DMS53 (cell line): ENCODE results near the gene JPH3.
A peak's percentile ranks its signal among the peaks of the same experiment; 100 is the strongest.

Experiments
- DNase-seq: peaks from one replicate; lab custom pipeline; 2025; lab: John Stamatoyannopoulos, UW

Gene JPH3

DNA sequence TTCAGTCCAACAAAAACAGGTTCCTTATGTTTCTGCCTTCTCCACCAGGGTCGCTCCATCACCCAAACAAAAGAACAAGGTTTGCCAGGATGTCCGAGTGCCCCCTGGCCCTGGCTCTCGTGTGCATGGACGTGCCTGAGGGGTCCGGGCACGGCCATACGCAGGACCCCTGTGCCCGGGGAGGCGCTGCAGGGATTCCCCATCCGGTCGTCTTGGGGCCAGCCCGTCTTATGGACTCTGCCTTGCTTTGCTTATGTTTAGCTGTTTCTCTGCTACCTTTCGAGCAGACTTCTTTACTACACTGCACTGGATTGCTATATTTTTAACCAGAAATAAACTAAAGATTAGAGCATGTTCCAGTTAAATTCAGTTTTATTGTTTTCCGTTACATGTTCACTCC is 95.5 kb downstream of the JPH3 start:
- DNase-seq, result no peak

DNA sequence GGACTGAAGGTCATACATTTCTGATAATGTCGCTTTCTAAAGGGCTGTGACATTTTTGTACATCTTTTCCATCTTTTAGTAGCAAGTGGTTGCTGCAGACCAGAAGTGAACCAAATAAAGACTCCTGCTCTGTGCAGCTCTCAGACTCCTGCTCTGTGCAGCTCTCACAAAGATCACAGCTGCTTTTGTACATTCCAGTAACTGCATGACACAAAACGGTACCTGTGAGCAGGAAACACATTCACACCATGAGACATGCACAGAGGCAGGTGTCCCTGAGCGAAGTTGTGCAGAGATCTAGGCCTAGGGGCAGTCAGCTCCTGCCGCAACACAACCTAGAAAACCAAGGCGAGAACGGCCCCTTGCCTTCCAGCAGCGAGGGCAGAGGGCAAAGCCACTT is 95.9 kb downstream of the JPH3 start:
- DNase-seq, result no peak

DNA sequence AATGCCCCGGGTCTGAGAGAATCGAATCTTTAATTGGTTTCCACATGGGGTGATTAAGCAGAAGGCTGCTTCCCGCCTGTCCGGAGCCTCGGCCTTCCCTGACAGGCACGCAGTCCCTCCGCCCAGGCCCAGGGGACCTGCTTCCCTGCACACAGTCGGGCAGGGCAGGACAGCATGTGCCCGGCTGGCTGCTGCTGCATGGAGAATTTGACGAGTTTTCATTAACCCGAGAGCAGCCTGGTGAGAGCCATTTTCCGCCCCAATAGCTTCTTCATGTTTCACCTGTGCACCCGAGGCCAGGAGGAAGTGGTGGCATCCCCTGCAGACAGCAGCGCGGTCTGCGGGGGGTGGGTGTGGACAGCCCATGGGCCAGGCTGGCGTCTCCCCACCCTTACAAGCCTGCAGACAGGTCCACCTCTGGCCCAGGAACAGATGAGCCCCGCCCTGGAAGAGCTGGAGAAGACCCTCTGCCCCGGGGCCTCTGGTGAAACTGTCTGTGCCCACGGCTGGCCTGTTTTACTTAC is 96.4 kb downstream of the JPH3 start:
- DNase-seq, result no peak

DNA sequence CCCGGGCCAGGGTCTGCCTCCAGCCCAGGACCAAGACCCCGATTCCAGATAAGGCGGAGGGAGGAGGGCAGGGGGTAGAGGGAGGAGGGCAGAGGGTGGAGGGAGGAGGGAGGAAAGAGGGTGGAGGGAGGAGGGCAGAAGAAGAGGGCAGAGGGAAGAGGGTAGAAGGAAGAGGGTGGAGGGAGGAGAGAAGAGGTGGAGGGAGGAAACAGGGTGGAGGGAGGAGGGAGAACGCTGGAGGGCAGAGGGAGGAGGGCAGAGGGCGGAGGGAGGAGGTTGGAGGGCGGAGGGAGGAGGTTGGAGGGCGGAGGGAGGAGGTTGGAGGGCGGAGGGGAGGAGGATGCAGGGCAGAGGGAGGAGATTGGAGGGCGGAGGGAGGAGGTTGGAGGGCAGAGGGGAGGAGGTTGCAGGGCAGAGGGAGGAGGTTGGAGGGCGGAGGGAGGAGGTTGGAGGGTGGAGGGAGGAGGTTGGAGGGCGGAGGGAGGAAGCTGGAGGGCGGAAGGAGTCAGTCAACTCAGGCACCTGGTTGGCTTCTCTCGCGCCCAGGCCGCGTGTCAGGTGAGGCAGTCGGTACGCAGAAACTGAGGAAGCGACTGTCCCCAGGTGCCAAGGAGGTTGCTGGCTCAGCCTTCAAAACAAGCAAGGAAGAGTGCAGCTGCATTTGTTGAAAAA is 98.2 kb downstream of the JPH3 start:
- DNase-seq, result no peak

DNA sequence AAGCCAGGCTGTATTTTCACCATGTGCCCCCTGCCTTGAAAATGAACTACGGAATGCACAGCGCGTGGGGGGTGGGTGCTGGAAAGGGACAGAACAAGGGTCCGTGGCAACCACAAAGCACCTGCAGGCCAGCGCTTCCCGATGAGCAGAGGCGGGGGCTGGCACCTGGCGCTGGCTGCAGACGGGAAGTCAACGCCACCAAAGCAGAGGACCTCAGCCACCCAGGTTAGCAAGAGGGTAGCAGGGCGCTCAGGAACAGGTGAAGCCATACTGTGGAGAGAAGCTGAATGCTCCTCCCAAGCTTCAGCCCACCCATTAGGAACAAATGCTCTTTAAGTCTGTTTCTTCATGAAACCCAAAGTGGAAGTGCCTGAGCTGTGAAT is 98.8 kb downstream of the JPH3 start:
- no peak for DNase-seq

DNA sequence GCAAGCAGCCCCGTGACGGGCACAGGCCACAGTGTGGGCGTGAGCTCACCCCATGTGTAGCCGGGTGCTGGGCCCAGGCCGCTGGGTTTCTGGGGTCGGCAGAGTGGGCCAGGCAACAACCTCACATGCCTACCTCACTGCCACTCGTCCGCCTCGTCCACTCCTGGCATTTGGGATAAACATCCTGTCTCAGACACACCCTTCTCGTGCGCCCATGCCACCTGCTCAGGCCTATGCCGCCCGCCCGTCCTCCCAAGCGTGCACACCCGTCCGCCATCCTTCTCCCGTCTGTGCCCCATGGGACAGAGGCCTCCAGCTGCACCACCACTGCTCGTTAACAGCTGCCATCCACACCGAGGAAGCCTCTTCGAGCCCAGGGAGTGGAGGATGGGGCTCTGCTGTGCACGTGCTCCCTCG is 99.2 kb downstream of the JPH3 start:
- no peak for DNase-seq

DNA sequence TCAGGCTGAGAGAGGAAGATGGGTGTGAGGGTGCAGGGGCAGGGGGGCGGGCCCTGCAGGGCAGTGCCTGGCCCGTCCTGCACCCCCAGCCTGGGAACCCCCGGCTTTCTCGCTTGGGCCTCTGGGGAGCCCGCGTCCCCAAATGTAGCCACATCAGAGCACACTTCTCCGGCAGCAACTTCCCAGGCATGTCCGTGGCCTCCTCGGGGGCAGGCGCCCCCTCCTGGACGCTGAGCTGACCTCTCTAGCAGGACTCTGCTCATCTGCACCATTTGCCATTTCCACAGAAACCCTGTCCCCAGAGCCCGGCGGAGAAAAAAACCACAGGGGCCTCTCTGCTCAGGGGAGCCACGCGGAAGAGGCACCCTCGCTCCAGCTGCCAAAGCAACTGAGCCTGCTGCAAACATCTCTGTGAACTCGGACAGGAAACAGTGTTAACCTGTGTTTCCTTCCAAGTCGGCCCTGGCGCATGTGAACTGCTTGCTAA is 100.1 kb downstream of the JPH3 start:
- peak; percentile 23 for DNase-seq

DNA sequence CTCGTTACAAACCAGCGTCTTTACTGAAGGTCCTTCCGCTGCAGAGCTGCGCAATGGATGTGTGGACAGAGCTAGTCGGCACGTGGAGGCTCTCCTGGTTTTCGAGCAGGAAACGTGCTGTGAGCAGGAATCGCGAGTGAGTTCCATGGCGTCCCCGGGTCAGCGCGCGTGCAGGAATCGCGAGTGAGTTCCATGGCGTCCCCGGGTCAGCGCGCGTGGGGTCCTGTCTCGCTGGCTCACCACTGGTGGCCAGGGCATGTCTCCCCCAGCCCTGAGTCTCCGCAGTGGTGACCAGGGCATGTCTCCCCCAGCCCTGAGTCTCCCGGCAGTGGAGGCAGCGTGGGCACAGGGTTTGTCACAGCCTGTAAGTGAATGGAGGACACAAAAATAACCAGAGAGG is 100.8 kb downstream of the JPH3 start:
- DNase-seq, result no peak

DNA sequence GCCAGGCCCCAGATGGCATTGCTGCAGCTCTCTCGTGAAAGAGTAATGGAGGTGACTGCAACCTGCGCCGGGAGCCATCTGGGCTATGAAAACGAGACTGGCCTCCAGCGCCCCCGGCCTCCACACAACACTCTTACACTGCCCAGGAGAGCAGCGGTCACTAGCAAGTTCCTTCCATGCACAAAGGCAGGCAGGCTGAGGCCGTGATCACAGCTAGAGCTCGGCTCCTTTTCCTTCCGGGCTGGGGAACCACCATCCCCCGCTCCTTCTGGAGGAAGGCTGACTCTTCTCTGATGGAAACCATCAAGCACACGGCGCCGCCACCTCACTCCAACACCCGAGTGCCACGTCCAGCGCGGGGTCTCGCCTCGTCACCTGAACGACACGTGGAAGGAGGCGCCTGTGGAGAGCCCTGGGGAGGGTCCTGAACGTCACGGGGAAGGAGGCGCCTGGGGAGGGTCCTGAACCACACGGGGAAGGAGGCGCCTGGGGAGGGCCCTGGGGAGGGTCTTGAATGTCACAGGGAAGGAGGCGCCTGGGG is 101.6 kb downstream of the JPH3 start:
- DNase-seq, result no peak

DNA sequence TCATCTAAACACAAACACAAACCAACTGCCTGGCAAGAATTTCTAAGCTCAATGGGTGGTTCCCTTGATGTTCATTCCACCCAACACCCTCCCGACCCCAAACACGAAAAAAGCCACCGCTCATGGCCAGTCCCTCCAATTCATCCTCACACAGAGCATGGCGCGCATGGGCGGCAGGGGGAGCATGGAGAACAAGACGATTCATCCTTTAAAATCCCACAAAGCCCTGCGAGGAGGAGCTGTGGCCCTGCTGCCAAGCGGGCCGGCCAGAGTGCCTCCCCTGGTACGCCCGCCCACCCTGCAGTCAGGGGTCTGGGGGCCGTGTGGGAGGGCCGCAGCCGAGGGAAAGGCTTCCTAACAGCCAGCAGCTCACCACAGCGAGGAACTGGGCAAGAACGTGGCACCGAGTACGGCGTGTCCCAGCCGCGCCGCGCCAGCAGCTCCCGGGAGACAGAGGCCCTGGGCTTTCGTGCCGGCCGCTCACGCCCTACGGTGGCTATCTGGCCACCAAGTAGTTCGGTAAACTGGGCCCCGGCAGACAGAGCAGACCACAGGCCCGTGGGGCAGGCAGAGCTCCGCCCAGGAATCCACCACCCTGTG is 102.5 kb downstream of the JPH3 start:
- DNase-seq, result peak; percentile 25

DNA sequence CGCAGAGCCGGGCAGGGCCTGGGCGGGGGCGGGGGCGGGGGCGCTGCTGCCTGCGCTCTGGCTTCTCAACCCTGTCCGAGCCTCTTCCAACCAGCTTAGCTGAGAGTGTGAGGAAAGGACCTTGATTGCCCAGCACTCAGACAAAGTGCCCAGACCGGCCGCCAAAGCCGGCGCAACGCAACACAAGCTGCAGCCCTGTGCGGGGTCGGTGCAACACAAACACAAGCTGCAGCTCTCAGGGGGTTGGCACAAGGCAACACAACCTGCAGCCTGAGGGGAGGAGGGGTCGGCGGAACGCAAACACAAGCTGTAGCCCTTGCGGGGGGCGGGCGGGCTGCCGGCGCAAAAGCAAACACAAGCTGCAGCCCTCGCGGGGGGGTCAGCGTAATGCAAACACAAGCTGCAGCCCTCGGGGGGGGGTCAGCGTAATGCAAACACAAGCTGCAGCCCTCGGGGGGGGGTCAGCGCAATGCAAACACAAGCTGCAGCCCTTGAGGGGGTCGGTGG is 103.5 kb downstream of the JPH3 start:
- peak; percentile 82 for DNase-seq

DNA sequence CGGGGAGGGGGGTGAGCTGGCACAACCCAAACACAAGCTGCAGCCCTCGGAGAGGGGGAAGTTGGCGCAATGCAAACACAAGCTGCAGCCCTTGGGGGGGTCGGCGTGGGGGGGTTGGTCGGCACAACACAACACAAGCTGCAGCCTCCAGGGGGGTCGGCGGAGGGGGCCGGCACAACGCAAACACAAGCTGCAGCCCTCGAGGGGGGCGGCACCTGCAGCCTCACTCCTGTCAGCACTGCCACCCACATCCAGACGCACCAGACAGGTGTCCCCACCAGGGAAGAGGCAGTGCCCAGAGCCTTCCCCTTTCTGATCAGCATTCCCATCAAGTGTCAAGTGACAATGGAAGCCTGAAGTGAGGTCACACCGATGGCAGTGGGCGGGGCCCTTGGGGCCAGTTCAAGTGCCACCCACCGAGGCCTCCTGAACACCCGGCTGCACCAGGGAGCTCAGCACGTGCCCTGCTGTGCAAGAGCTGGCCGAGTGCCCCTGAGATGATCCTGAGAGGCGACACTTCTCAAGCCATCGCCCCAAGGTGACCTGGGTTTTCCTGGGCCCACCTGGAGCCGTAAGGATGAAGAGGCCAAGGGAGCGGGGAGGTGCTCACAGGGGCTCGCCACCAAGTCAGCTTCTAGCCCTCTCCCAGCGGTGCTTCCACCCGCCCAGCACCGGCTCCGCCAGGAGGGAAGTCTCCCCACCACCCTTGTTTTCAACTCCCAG is 104.1 kb downstream of the JPH3 start:
- peak; percentile 96 for DNase-seq

DNA sequence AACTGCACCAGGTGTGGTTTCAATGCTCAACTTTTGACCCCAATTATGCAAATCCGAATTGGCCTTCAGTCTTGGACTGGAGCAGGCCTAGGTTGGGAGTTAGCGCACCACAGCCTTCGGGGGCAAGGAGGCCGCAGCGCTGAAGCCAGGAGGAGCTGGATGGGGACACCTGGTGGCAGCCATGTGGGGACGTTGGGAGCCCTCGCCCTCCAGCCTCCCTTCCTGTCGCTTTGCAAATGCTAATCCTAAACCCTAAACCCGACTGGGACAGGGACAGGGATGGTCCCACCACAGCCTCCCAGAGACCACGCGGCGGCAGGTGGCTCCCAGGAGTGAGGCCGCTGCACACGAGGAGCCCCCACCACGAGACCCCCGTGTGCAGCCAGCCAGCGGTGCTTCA is 104.8 kb downstream of the JPH3 start:
- DNase-seq, result peak; percentile 39

DNA sequence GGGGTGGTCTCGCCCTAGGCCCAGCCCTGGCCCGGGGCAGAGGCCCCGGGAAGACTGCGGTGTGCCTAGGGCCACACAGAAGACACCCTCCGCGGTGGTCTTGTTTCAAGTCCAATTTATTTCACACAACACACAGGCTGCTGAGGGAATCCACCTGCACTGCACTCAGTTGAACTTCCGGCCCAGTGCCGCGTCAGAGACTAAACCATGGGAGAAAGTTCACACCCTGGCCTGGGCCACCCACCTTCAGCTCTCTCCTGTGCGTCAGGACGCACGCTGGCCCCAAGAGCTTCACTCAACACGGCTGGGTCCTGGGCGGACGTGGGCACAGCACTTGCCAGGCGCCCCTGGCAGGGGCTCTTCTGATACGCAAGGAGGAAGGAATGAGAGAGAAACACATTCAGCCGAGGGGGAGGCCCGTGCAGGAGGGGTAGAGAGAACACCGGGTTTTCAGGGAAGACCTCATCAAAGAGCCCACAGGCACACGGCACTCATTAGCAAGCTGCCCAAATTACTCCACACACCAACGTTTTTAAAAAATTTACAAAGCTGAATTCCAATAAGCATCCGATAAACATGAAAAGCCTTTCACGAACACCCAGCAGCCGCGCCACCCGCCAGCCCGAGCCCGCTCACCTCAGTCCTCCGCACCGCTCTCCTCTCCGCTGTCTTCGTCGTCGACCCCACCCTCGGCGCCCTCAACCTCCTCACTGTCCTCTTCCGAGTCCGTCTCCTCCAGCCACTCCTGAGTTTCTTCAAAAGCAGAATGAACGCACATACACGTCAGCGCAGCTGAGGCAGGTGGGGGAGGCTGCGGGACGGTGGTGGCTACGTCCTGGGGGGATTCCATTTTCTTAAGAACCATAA is 105.6 kb downstream of the JPH3 start:
- no peak for DNase-seq

DNA sequence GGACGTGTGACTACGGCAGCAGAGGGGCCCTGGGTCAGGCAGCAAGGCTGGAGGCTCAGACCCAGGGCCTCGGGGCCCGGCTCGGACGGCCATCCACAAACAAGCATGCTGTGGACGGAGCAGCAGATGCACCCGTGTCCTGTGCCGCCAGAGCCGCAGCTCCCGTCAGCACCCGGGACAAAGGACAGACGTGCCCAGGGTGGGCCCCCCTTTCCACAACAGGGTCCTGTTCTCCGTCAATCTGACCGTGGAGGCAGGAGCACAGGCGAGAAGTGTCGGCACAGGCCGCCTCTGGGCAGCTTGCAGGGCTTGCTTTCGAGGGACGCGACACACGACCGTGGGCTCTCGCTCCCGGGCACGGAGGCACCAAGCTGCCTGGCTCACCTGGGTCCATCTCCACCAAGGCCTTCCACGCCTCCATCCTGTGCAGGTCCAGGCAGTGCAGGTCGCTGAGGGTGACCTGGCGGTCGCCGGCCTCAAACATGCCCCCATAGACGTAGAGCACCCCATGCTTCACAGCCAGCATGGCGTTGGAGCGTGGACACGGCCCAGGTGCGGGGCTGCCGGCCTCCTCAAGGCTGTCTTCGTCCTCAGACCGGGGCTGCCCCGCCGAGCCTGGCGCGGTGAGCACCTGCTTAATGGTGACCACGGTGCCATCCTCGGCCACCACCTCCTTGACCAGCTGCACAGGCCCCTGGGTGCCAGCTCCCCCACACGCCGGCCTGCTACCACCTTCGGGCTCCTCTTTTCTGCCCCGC is 106.8 kb downstream of the JPH3 start:
- DNase-seq, result no peak

DNA sequence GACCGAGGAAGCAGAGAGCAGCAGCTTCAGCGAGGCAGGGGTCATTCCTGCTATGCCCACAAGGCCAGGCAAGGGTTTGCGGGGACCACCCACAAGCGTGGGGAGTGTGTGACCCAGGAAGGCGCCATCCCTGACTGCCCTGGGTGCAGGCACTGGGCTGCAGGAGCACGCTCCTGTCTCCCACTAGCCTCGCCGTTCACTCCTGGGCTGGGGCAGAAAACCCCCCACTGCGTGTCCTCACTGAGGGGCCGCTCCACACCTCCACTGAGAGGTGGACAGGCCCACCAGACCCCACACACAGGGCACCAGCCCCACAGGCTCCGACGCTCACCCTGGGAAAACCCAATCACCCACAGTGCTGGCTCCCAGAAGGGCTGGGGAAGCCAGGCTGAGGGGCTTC is 107.4 kb downstream of the JPH3 start:
- DNase-seq, result no peak

DNA sequence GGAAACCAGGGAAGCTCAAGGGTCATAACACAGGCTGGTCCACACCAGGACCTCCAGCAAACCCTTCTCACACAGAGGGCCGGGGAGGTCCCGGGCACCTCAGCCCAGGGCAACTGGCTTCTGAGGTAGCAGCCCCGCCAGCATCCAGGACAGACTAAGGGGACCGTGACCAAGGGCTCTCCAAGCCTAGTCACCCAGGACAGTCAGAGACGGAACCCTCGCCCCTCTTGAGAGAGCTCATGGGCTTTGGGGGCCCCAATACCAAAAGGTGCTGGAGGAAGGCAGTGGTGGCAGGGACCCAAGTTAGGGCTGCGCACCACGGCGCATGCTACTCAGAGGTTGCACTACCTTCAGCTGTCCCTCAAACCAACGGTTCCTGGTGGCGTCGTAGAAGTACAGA is 108.6 kb downstream of the JPH3 start:
- no peak for DNase-seq

DNA sequence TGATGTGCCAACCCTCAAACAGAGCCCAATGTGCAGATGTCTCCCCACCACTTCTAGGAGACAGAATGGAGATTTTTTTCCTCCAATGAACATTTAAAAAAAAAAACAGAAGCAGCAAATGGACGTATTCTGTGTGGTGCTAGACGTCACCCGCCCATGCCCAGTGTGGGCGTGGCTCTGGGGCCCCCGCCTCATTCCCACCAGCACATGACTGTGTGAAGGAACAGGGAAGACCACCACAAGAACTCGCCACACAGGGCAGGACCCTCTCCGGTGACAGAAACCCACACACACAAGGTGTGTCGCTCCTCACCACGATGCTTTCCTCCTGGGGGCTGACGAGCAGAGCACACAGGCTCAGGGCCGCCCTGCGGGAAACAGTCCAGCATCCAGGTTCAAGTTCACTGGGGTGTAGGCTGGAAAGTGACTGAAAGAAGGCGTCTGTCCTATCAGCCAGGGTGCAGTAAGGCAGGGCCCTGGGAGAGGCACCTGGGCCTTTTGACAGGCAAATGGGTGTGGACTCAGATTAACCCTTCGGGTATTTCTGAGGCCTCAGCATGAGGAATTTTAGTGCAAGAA is 110.0 kb downstream of the JPH3 start:
- DNase-seq, result no peak

DNA sequence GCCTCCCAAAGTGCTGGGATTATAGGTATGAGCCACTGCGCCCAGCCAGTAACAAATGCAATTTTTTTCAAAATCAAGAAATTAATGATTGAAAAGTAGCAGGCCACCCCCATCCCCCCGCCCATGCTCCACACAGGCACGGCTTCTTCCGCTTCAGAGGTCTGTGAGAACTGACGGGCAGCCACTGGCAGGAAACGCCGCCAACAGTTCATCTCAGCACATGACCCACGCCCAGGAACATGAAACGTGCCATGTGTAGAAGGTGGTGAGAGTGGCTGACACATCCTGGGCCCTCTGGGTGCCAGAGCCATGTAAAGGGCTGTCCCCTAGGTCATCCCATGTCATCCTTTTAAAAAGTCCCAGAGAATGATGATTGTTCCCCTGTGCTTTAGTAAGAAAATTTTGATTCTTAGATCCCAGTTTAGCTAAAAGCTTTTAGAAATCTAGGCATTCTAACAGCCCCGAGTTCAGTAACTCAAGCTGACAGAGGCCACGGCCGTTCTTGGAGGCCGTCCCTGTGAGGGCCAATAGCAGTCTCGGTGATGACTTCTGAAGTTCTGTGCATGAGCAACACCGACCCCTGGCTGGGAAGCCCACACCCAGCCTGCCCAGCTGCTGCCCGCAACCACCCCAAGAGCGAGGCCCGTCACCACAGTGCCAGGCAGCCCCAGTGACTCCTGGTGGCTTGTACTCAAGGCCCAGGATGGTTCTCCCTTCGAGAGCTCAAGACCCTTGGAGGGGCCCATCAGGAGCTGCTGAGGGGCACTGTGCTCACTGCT is 111.3 kb downstream of the JPH3 start:
- no peak for DNase-seq

DNA sequence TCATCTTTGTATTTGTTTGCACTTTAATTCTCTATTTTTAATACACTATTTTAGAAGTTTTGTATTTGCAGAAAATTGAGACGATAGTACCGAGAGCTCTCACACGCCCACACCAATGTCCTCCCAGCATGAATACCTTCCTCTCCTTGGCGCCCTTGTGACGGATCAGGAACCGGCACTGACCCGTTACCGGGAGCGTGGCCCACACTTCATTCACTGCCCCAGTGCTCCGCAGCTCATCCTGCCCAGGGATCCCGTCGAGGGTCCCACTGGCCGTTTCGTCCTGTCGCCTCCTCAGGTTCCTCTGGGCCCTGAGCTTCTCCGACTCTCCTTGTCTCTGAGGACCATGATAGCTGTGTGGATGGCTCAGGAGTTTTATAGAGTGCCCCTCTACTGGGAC is 112.9 kb downstream of the JPH3 start:
- no peak for DNase-seq
